Measurements from ENCODE around the gene RNF182.

DNA sequence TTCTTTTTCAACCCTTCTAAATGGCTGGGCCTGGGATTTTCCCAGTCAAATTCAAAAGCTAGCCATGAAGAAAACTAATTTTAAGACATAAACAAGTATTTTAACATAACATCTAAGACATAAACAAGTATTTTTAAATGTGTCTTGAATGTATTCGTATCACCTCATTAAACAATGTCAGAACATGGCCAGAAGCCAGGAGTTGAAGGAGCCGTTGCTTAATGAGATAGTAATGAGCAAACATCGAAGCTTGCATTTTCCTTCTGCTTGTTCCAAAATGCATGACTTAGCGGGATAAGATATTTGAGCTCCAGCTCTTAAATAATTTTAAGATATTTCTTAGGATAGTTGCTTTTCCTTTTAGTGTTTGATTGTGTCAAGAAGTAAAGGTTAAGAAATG is 4.2 kb upstream of the RNF182 start:
- TF ChIP-seq CTCF (IDR thresholded peaks at IDR 0.05; ENCODE audit: insufficient read depth, low read depth, low read length) (no peak), EZH2 (IDR thresholded peaks at IDR 0.05; ENCODE audit: insufficient read depth, low read length) (no peak)
